NCI-H2171 treated with DMSO at 0.1 percent for 48 hours (cell line): Measurements from ENCODE around the gene CBR3.

Source experiments
- DNase-seq: peaks from one replicate; lab custom pipeline; 2025; lab: John Stamatoyannopoulos, UW

CBR3 gene

GRCh38 chr21:36185523-36185922, 50.6 kb downstream of the CBR3 start:
- DNase-seq, result no peak

- no peak for DNase-seq
Measured at GRCh38 chr21:36186081-36186480, 51.2 kb downstream of the CBR3 start.

- no peak for DNase-seq
Measured at GRCh38 chr21:36186506-36187399, 51.9 kb downstream of the CBR3 start.

GRCh38 chr21:36188081-36188681, 53.3 kb downstream of the CBR3 start:
- DNase-seq, result no peak

GRCh38 chr21:36188937-36189336, 54.1 kb downstream of the CBR3 start:
- no peak for DNase-seq

GRCh38 chr21:36190736-36191135, 55.9 kb downstream of the CBR3 start:
- no peak for DNase-seq

GRCh38 chr21:36193200-36193599, 58.3 kb downstream of the CBR3 start:
- no peak for DNase-seq

- no peak for DNase-seq
Measured at GRCh38 chr21:36194024-36194423, 59.1 kb downstream of the CBR3 start.

- DNase-seq, result no peak
Measured at GRCh38 chr21:36195613-36196012, 60.7 kb downstream of the CBR3 start.
